Body of pancreas (tissue), 4 donors: ENCODE data around the gene NSF.

Experiments used
- POLR2A ChIP-seq, 3 donors: fragments of 450-650 bp; IDR thresholded peaks; one replicate each; pipeline ENCODE4 v1.6.1; 2016; ENCODE audit warnings: antibody characterized with exemption in 3 of 3, mild to moderate bottlenecking in 2 of 3
- TF ChIP-seq, protein P1 (sequence below), 7 experiments: fragments of 450-650 bp in 4 of 7; fragments of 200-600 bp in 3 of 7; sonication (generic) in 3 of 7; IDR thresholded peaks; one replicate each; pipeline ENCODE4 v1.5.1; 2016 to 2019; ENCODE audit warnings: antibody characterized with exemption in 7 of 7

DNA sequence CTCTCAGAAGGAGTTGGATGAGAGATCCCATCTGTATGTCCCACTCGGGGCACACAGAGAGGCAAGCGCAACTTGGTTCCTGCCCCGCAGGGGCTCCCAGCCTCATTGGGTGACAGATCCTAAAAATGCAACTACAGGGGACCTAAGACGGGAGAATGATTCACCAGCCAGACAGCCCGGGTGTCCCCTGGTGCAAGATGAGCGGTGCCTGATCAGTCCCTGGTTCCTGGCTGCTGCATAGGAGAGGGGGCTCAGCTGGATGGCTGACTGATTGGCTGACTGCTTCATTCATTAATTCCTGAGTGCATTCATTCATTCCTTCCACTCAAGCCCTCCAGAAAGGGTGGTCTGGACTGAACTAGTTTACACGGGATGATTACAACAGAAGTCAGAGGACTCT lies 206.1 kb downstream of the NSF start:
- TF ChIP-seq, protein P1, sequence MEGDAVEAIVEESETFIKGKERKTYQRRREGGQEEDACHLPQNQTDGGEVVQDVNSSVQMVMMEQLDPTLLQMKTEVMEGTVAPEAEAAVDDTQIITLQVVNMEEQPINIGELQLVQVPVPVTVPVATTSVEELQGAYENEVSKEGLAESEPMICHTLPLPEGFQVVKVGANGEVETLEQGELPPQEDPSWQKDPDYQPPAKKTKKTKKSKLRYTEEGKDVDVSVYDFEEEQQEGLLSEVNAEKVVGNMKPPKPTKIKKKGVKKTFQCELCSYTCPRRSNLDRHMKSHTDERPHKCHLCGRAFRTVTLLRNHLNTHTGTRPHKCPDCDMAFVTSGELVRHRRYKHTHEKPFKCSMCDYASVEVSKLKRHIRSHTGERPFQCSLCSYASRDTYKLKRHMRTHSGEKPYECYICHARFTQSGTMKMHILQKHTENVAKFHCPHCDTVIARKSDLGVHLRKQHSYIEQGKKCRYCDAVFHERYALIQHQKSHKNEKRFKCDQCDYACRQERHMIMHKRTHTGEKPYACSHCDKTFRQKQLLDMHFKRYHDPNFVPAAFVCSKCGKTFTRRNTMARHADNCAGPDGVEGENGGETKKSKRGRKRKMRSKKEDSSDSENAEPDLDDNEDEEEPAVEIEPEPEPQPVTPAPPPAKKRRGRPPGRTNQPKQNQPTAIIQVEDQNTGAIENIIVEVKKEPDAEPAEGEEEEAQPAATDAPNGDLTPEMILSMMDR (IDR thresholded peaks at IDR 0.05), result no peak
- TF ChIP-seq POLR2A (IDR thresholded peaks at IDR 0.05), result no peak
